ENCODE measurements around the gene RBP7.
"Not testable (repeated sequence)": the region's sequence is repeated elsewhere in the genome, so short reads cannot be mapped to it uniquely, and the experiment has no call there.

The RBP7 gene

DNA sequence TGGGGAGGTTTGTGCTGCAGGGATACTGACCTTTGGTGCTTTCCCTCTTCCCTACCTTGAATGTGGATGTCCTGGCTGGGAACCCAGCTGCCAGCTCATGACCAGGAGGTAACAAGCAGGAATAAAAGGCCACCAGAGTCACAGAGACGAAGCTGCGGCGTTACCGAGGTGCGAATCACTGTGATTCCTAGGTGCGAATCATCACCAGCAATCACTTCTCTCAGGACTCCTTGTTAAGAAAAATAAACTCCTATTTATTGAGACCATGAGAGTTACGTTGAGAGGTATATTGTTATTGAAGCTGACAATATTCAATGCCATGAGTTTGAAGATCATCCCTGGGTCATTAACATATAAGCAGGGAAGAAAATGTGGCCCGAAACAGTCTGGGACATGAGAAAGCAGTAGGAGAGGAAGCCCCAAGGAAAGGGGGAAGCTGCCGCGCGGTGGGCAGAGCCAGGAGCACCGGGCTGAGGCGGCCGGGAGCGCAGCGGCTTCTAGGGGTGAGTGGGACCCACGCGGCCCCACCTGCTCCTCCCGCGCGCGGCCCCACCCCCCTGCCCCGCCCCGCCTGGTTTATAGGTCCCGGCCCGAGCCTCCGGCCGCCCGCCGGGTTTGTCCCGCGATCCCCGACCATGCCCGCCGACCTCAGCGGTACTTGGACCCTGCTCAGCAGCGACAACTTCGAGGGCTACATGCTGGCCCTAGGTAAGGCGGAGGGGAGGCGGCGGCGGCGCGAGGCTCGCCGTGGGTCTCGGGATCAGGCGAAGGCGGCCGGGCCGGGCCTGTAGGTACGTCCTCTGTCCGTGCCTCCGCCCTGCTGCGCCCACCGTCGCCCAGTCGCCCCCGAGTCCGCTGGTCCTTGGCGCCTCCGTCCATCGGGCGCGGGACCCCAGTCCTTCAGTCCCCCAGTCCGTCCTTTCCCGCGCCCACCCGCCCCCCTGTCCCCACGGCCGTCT, at the start of gene RBP7:
Gene RBP7 (plus strand): TSS at position 605 of the 959 bp plus-strand sequence. CDS start 31 bp downstream, at position 636.
- in situ Hi-C loops (cut with HindIII; ENCODE audit: low sequenced_read_pairs): no loop called here

DNA sequence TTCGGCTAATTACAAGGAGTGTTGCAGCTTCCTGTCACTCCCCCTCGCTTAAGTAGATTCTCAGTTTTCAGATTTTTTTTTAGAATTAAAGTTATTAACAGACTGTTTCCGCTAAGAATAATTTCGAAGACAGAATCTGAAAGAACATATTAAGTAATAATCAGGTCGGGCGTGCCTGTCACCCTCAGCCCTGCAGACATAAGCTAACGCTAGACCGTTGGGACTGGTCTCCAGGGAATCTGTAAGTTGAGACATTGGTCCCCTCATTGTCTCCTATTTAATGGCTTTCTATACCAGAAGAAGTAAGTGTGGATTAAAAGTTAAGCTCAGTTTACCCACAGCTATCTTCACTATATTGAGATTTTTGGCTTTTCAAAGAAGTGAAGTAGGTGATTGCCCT, 39.3 kb upstream of the RBP7 start:
- in situ Hi-C loops (cut with HindIII; ENCODE audit: low sequenced_read_pairs): no loop called here

DNA sequence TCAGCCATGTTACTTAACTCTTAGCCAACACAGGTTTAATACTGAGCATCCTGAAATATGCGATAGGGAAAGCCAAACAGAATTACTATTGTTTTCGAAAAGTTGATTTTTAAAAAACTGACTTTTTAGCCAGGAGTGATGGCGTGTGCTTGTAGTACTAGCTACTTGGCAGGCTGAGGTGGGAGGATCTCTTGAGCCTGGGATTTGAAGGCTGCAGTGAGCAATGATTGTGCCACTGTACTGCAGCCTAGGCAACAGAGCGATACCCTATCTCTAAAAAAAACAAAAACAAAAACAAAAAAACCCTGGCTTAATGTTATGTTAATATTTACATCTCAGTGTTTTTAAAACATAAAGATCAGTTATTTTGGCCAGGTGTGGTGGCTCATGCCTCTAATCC, 37.0 kb upstream of the RBP7 start:
- in situ Hi-C loops (cut with HindIII; ENCODE audit: low sequenced_read_pairs): loop anchor here (5.0 kb wide), 1 partner anchor 62 kb away; no protein-coding TSS in a partner anchor

DNA sequence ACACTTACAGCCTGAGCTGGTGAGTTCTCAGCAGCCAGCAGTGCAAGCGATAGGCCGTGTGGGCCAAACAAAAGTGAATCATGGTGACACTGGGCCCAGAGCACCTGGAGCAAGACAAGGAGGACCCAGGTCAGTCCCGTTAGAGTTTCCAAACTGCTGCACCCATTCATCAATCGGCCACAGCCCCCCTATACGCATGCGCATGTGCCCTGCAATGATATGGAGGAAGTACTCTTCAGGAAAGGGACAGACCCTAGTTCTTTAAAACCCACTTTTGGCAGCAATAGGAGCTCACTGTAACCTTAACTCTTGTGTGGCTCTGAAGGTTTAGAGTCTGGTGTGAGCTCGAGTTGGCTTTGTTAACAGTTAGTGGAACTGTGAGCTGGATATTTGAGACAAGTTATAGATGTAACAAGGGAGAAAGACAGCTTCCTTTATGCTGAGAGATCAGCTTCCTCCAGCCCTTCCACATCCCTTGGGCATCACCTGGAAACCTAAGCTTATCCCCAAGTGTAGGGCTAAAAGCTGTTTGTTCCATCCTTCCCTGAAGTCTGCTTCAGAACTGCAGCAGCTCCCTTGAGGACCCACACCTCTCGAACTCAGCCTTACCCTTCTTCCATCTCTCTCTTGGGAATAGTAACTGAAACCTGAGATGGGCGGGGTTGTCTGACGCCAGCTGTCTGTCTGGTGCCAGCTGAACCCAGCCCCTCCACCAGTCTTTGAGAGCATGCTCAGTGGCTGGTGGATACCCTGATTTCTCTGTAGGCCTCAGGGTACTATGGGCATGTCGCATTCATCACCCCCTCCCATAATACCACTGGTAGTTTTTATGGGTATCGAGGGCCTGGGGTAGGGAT, 36.1 kb upstream of the RBP7 start:
- in situ Hi-C loops (cut with HindIII; ENCODE audit: low sequenced_read_pairs): loop anchor here (5.0 kb wide), 1 partner anchor 61 kb away; no protein-coding TSS in a partner anchor

DNA sequence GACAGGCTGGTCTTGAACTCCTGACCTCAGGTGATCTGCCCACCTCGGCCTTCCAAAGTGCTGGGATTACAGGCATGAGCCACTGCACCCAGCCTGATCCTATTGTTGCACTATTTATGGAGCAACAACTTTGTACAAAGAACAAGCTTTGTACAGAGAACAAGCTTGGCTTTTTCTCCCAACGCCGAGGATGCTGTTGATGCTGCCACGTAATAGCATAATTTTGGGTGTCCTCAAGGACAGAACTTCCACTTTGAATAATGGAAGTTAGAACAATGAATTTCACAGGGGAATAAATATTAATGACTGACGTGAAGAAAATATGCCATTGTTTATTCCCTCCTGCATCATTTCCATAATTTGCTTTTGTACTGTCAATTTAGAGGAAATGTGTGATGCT, 12.8 kb upstream of the RBP7 start:
- in situ Hi-C loops (cut with HindIII; ENCODE audit: low sequenced_read_pairs): no loop called here

DNA sequence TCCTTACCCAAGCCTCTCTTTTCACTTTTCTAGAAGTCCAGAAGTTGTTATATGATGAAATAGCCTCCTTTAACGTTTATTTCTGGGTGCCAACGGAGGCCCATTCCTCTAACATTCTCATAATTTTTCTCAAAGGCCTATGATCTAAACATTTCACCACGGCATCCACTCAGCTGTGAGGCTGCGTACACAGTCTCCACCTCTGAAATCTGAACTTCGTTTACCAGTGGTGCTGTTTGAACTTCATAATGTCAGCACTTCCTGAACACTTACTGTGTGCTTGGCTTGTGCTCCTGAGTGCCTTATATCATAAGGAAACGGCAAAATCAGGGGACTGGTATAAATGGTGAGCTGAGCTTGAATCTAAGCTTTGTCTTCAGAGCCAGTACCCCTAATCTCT, 12.0 kb upstream of the RBP7 start:
- in situ Hi-C loops (cut with HindIII; ENCODE audit: low sequenced_read_pairs): no loop called here

DNA sequence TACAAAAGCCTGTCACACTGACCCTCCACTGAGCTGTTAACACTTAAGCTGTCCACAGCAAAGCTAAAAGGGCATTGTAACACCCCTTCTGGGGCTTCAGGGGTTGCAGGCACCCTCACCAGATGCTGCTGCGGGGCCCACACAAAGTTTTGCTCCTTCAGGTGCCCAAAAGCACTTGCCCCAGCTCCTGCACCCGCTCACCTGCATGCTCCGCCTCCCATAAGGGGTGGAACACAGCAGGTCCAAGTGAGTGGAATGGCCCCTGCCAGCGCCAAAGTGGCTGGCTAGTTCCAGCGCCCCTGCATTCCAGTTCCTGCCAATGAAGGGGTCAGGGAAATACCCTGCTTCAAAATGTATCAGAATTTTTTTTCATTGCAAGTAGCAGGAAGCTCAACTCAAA, 7.3 kb upstream of the RBP7 start:
- in situ Hi-C loops (cut with HindIII; ENCODE audit: low sequenced_read_pairs): loop anchor here (5.0 kb wide), 1 partner anchor 97 kb away; no protein-coding TSS in a partner anchor

DNA sequence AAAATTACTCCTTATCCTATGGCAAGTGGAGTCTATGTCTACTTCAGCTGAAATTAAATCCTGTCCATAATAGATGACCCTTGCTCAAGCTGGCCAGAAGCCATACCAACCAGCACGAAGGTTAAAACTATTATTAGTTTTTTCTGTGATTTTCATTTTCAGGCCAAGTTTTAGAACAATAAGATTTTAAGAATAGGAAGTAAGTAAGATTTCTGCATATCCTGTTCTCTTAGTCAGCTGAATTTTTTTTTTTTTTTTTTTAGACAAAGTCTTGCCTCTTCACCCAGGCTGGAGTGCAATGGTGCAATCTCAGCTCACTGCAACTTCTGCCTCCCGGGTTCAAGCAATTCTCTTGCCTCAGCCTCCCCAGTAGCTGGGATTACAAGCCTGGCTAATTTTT, 6.1 kb upstream of the RBP7 start:
- in situ Hi-C loops (cut with HindIII; ENCODE audit: low sequenced_read_pairs): loop anchor here (5.0 kb wide), 1 partner anchor 99 kb away; no protein-coding TSS in a partner anchor

DNA sequence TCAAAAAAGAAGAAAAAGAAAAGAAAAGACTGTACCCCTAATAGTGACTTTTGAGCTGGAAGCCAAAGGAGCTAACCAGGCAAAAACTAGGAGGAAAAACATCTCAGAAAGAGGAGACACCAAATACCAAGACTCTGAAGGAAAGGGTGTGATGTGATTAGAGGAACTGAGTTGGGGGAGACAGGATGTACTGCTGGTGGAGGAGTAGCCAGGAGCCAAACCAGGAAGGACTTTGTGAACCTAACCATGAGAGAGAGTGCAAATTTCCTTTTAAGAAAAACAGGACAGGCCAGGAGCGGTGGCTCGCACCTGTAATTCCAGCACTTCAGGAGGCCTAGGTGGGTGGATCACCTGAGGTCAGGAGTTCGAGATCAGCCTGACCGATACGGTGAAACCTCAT, 4.1 kb upstream of the RBP7 start:
- in situ Hi-C loops (cut with HindIII; ENCODE audit: low sequenced_read_pairs): loop anchor here (5.0 kb wide), 1 partner anchor 101 kb away; no protein-coding TSS in a partner anchor

DNA sequence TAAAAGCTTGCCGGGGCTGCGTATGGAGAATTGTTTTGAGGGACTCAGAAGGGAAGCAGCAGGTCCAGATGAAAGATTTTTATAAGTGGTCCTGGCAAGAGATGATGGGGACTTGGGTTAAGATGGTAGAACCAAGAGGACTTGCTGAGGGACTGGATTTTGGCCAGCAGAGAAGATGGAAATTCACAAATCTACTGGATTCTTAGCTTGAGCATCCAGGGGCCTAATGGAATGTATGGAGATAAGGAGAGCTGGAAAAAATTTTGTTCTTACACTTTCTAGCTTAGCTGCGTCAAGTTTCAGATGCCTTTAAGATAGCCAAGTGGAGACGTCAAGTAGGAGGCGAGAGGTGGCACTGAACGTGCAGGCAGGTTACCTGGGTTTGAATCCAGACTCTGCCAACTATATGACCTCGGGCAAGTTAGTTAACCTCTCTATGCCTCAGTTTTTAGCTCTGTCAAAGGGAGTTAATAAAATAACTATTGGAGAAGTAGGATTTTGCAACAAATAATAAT, 3.4 kb upstream of the RBP7 start:
- in situ Hi-C loops (cut with HindIII; ENCODE audit: low sequenced_read_pairs): loop anchor here (5.0 kb wide), 1 partner anchor 101 kb away; no protein-coding TSS in a partner anchor

DNA sequence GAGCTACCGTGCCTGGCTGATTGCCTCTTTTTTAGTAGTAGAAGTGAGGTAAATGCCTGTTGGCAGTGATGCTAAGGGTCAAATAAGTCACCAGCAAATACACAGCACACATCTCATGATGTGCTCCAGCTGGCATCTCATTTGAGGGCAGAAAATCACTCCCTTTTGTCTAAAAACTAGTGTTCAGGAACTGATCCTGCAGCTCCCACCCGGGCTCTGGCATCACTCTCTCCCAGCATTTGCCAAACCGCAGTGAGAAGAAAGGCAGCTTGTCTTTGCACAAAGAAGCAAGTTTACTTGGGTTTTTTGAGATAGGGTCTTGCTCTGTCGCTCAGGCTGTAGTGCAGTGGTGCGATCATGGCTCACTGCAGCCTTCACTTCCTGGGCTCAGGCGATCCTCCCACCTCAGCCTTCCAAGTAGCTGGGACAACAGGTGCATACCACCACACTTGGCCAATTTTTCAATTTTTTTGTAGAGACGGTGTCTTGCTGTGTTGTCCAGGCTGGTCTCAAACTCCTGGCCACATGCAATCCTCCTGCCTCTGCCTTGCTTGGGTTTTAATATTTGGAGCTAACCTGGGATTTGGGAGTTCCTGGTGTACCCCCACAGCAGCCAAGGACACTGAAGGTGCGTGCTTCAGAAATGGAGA, 4.1 kb downstream of the RBP7 start:
- in situ Hi-C loops (cut with HindIII; ENCODE audit: low sequenced_read_pairs): no loop called here

DNA sequence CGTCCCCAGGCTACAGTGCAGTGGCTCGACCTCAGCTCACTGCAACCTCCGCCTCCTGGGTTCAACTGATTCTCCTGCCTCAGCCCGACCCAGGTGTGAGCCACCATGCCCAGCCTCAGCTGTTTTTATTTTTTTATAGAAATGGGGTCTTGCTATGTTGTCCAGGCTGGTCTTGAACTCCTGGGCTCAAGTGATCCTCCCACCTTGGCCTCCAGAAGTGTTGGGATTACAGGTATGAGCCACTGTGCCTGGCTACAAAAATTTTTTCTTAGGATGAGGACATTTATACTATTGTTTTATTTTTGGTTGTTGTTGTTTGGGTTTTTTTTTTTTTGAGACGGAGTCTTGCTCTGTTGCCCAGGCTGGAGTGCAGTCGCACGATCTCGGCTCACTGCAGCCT, 8.2 kb downstream of the RBP7 start:
- in situ Hi-C loops (cut with HindIII; ENCODE audit: low sequenced_read_pairs): not testable (repeated sequence)

DNA sequence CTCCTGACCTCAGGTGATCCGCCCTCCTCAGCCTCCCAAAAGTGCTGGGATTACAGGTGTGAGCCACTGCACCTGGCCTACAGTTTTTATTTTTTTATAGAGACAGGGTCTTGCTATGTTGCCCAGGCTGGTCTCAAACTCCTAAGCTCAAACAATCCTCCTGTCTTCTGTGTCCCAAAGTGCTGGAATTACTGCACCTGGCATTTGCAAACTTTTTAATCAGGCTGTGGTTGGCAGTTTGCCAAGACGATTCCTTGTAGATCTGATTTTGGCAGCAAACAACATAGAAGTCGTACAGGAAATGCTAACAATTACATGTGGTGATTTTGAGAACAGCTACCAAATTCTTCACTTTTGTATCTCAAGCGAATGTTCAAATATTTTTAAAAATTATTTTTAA, 10.1 kb downstream of the RBP7 start:
- in situ Hi-C loops (cut with HindIII; ENCODE audit: low sequenced_read_pairs): no loop called here

DNA sequence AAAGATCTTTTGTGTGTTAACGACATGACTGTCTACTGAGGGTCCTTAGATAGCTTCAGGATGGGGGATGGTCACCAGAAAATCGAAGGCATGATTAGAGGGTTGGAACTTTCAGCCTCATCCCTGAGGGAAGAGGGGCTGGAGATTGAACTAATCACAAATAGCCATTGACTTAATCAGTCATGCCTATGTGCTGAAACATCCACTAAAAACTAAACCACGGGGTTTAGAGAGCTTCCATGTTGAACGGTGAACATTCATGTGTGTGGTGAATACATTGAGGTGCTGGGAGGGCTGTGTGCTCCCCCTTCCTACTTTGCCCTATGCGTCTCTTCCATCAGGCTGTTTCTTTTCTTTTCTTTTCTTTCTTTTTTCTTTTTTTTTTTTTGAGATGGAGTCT, 17.0 kb downstream of the RBP7 start:
- in situ Hi-C loops (cut with HindIII; ENCODE audit: low sequenced_read_pairs): no loop called here

DNA sequence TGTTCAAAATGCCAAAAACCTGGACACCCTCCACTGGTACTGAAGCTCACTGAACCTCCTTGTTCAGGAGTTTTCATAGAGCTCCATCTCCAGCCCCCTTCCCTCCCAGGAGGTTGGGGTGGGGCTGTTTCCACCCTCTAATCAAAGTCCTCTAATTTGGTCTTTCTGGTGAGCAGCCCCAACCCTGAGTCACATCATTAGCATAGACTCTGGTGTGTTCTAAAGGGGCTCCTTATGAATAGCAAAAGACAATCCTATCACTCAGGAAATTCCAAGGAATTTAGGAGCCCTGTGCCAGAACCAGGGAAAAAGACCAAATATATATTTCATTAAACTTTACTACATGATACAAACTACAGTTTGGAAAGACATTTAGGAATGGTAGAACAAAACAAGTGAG, 22.5 kb downstream of the RBP7 start:
- in situ Hi-C loops (cut with HindIII; ENCODE audit: low sequenced_read_pairs): no loop called here

DNA sequence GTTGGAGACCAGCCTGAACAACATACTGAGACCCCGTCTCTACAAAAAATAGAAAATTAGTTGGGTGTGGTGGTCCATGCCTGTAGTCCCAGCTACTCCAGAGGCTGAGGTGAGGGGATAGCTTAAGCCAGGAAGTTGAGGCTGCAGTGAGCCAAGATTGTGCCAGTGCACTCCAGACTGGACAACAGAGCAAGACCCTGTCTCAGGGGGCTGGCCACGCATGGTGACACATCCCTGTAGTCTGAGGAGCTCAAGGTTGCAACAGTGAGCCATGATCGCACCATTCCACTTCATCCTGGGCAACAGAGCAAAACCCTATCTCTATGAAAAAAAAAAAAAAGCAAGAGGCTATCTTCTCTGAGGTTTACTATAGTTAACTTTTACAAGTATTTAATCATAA, 23.1 kb downstream of the RBP7 start:
- in situ Hi-C loops (cut with HindIII; ENCODE audit: low sequenced_read_pairs): loop anchor here (5.0 kb wide), 1 partner anchor 58 kb away; no protein-coding TSS in a partner anchor

DNA sequence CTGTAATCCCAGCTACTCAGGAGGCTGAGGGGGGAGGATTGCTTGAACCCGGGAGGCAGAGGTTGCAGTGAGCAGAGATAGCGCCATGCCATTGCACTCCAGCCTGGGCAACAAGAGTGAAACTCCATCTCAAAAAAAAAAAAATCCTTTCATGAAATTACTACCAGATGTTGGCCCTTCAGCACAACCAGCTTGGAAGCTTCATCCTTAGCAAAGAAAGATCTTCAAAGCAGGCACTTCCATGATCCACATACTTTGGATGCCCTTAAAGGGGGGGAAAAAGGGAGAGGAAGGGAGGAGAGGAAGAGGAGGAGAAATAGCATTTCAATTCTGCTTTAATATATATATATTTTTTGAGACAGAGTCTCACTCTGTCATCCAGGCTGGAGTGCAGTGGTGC, 23.6 kb downstream of the RBP7 start:
- in situ Hi-C loops (cut with HindIII; ENCODE audit: low sequenced_read_pairs): loop anchor here (5.0 kb wide), 1 partner anchor 58 kb away; no protein-coding TSS in a partner anchor

DNA sequence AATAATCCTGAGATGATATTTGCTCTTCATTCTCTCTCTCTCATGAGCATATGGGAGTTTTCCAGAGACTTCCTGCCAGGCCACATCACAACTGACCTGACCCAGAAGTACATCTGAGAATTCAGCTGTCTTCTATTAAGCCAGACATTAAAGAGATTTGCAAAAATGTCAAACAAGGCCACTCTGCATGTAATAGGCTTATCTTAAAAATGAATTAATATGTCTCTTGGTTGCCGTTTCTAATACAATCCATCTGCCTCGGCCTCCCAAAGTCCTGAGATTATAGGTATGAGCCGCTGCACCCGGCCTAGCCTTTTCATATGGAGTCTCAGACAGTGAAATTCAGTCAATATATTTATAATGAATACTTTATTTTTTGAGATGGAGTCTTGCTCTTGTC, 25.0 kb downstream of the RBP7 start:
- in situ Hi-C loops (cut with HindIII; ENCODE audit: low sequenced_read_pairs): loop anchor here (5.0 kb wide), 1 partner anchor 60 kb away; no protein-coding TSS in a partner anchor

DNA sequence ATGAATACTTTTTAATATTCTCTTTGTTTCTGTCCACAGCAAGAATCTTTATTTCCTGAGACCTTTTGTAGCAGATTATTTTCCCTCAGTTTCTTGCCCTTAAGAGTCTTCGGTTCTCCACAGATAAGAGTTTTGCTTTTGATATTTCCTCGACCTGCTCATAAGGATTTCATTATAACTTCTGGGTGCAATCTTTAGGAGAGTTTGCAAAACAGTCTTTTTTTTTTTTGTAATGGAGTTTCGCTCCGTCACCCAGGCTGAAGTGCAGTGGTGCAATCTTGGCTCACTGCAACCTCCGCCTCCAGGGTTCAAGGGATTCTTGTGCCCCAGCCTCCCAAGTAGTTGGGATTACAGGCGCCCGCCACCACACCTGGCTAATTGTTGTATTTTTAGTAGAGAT, 25.6 kb downstream of the RBP7 start:
- in situ Hi-C loops (cut with HindIII; ENCODE audit: low sequenced_read_pairs): loop anchor here (5.0 kb wide), 1 partner anchor 60 kb away; no protein-coding TSS in a partner anchor

DNA sequence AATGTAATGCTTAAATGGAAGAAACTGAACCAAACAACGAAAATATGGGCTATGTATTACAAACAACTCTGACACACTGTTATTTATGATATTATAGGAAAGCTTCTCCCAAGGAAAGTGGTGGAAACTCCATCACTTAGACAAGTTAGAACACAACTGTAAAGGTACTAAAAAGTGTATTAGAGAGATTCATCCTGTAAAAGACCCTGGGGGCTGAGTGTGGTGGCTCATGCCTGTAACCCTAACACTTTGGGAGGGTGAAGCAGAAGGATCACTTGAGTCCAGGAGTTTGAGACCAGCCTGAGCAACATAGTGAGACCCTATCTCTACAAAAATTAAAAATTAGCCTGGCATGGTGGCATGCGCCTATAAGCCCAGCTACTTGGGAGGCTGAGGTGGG, 28.3 kb downstream of the RBP7 start:
- in situ Hi-C loops (cut with HindIII; ENCODE audit: low sequenced_read_pairs): no loop called here
